22Rv1 (cell line): ENCODE data around the gene ZNF605.
"Not testable (repeated sequence)": the region's sequence is repeated elsewhere in the genome, so short reads cannot be mapped to it uniquely, and the experiment has no call there.

Experiments
- H3K27ac ChIP-seq: fragments of 450-650 bp; 2 replicates; pipeline ENCODE4 v1.5.1; 2017
- ZFX ChIP-seq: fragments of 450-650 bp; IDR thresholded peaks from 2 replicates; pipeline ENCODE4 v1.6.1; 2017; ENCODE audit warnings: antibody characterized with exemption, borderline replicate concordance
- TF ChIP-seq, protein P1 (sequence below): fragments of 450-650 bp; IDR thresholded peaks from 2 replicates; pipeline ENCODE4 v1.5.1; 2017; ENCODE audit warnings: mild to moderate bottlenecking

Gene ZNF605

DNA sequence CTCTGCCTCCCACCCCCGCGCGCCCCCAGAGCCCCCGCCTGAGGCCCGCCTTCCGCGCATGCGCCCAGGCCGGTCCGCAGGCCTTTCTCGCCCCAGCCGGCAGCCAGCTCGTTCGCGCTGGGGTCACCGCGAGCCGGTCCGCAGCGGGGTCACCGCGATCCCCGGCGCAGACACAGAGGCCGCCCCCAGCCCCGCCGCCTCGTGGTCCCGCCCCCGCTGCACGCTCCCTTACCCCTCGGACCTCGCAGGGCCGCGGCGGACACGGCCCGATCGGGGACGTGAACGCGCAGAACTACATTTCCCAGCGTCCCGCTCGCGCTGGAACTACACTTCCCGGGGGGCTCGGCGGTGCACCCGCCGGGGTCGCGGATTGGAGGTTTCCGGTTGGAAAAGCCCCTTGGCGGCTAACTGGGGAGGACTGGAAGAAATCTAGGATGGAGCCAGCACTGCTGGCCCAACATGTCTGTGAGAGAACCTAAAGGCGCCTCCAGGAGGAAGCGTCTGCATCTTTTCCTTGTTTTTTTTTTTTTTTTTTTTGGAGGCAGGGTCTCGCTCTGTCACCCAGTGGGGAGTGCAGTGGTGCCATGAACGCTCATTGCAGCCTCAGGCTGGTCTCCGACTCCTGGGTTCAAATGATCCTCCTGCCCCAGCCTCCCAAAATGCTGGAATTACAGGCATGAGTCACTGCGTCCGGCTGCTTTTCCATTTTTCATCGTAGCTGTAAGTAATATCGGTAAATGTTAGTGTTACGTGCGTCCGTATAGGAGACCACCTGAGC lies at the start of gene ZNF605:
TSS of gene ZNF605 (minus strand) at position 296 of the 778 bp plus-strand sequence. CDS start 10,671 bp downstream, outside the sequence.
- TF ChIP-seq ZFX: no peak
- TF ChIP-seq, protein P1, sequence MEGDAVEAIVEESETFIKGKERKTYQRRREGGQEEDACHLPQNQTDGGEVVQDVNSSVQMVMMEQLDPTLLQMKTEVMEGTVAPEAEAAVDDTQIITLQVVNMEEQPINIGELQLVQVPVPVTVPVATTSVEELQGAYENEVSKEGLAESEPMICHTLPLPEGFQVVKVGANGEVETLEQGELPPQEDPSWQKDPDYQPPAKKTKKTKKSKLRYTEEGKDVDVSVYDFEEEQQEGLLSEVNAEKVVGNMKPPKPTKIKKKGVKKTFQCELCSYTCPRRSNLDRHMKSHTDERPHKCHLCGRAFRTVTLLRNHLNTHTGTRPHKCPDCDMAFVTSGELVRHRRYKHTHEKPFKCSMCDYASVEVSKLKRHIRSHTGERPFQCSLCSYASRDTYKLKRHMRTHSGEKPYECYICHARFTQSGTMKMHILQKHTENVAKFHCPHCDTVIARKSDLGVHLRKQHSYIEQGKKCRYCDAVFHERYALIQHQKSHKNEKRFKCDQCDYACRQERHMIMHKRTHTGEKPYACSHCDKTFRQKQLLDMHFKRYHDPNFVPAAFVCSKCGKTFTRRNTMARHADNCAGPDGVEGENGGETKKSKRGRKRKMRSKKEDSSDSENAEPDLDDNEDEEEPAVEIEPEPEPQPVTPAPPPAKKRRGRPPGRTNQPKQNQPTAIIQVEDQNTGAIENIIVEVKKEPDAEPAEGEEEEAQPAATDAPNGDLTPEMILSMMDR: no peak
- H3K27ac ChIP-seq: peak within 1 kb of the TSS; percentile 67

DNA sequence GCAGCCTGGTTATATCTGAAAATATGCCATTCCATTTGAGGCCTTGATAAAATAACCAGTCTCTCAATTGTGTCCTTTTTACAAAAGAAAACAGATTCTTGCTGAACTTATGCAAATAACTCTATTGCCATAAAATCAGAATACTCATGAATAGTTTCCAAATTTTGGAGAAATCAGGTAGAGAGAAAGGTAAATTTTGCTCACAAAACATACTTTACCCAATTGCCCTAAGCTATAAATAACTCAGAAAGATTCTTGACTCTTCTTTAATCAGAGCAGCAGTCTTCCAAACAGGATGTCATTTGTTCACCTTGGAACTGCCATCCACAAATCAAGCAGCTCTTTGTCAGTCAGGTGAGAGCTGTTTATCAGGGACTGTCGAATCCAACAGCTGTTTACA lies 42.6 kb upstream of the ZNF605 start:
- no peak for TF ChIP-seq ZFX
- TF ChIP-seq, protein P1: no peak
- H3K27ac ChIP-seq: no peak overlapping the region

DNA sequence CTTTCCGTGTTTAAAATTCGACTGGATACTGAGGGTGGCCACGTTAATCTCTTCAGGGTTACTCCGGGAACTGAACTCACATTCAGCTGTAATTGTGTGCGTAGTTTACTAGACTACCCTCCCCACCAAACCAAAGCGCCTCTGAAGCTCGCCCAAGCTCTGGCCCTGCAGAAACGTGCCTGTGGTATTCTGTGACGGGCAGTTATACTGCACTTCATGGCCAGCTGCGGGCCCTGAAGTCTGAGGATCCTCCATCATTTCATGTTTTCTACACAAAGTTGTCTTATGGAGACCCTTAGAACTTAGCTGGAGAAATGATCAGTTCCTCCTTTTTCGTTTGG lies 30.7 kb upstream of the ZNF605 start:
- peak overlapping the region; percentile 75 for H3K27ac ChIP-seq
- no peak for TF ChIP-seq ZFX
- TF ChIP-seq, protein P1: no peak

DNA sequence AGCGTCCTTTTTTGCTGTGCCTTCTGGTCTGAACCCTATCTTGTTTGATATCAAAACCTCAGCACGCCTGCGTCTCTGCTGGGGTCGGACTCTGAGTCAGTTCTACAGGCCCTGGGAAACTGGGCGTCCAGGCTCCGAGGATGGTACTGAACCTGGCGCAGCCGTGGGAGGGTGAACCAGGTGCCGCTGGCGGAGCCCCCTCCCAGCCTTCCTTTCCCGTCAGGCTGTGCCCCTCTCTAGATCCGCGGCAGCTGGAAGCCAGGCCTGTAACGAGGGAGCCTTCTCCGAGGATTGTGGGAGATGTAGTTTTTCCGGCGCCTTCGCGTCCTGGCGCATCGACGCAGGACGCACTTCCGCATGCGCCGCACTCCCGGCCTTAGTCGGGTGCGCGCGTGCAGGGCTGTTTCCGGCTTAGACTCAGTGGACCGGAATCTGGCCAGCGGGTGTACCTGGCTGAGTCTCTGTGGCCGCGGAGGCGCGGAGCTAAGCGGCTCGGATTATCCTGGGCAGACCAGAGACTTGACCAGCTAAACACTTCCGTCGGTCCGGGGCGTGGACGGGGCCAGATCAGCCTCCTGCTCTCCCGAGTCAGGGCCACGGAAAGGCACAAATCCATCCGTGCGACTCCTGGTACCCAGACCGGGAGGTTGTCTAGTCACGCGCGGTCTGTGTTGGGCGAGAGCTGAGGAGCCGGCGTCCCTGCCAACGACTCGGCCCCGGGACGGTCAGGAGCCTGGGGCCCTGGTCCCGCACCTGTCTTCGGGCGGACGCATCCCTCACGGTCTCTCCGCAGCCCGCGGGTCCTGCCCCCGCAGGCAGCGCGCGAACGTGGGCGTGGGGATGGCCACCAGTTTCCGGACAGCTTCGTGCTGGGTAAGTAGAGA lies 30.1 kb upstream of the ZNF605 start, which contains the start of gene ZNF26:
TSS of gene ZNF26 (plus strand) at position 367 of the 884 bp plus-strand sequence. CDS start at position 841, 474 bp downstream.
- H3K27ac ChIP-seq: peak within 1 kb of the TSS; percentile 75
- TF ChIP-seq ZFX: no peak
- TF ChIP-seq, protein P1: no peak

DNA sequence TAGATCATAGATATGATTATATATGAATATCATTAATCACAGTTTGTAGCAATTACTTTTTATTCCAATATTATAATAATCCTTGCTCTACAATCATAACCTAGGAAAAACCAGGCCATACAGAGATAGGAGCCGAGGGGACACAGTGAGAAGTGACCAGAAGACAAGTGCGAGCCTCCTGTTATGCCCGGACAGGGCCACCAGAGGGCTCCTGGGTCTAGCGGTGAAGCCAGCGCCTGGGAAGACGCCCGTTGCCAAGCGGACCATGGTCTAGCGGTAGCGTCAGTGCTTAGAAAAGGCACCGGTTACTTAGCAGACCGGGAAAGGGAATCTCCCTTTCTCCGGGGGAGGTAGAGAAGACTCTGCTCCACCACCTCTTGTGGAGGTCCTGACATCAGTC lies 20.8 kb upstream of the ZNF605 start:
- H3K27ac ChIP-seq: not testable (repeated sequence)

DNA sequence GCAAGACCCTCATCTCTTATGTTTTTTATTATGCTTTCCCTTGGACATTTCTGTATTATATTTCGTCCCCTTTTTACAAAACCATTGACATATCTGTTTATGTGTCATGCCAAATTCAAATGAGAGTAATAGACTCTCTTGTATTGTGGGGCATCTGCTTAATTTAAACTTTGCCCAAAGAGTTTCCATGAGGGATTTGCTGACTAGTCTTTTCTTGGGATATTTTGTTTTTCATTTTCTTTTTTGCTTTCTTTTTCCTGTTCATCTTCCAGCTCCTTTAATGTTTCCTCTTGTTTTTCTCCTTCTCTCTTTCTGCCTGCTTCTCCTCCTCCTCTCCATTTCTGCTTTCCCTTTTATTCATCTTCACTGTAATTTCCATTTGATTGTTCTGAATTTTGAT lies 16.3 kb upstream of the ZNF605 start:
- TF ChIP-seq, protein P1: no peak
- TF ChIP-seq ZFX: no peak

More for the DNA sequence above, 20.8 kb upstream of the ZNF605 start:
- TF ChIP-seq, protein P1: peak; percentile 83

More for the DNA sequence above, 16.3 kb upstream of the ZNF605 start:
- no peak overlapping the region for H3K27ac ChIP-seq
